ENCODE data around the gene ARHGEF7.
"Not testable (repeated sequence)": the region's sequence is repeated elsewhere in the genome, so short reads cannot be mapped to it uniquely, and the experiment has no call there.

GRCh38 chr13:111071120-111071519 lies 44.0 kb upstream of the ARHGEF7 start:
- TF ChIP-seq CTCF (conservative IDR thresholded peaks at IDR 0.05), result peak; percentile 35
- TF ChIP-seq ZFX (IDR thresholded peaks at IDR 0.05), result not testable (repeated sequence)

All from C4-2B (cell line).